ENCODE measurements around the gene MRPL50. TPM values are rescaled to one million over a fixed set of nuclear protein-coding genes. Genes with fewer than 3 reads are reported as not detected.

MRPL50 gene
- total RNA-seq, 3 donors from 2014 or later: 9.4 to 21.2 (median 14.7) TPM

- no peak overlapping the region for H3K27ac ChIP-seq
- H3K36me3 ChIP-seq: peaks cover 14% of the 10 kb centered on the region
- intact Hi-C loops (cut with DNase I; ENCODE audit: low total_unique reads): no loop called here
- H3K4me1 ChIP-seq: no peaks in the 10 kb centered on the region
- peak overlapping the region in 1 of 3 donors; percentile 3 for H3K4me3 ChIP-seq
- no peak for TF ChIP-seq CTCF (IDR thresholded peaks at IDR 0.05)
- no peak for TF ChIP-seq POLR2A (IDR thresholded peaks at IDR 0.05)
- TF ChIP-seq POLR2AphosphoS5 (IDR thresholded peaks at IDR 0.05): no peak
- DNase-seq (ENCODE audit: low spot score in 2 of 2): no peak
- H3K9me3 ChIP-seq: peaks cover 77 to 98% of the 10 kb centered on the region in 2 donors
- H3K27me3 ChIP-seq: no peaks in the 10 kb centered on the region
These were observed 10.7 kb upstream of the MRPL50 start for GRCh38 chr9:101409079-101409477.

- intact Hi-C loops (cut with DNase I; ENCODE audit: low total_unique reads): no loop called here
- DNase-seq (ENCODE audit: low spot score in 2 of 2): no peak
- Histone ChIP-seq H3K4me1 (no peaks in the 10 kb centered on the region), H3K27ac (no peak overlapping the region), H3K27me3 (no peaks in the 10 kb centered on the region), H3K9me3 (peaks cover 79 to 98% of the 10 kb centered on the region in 2 donors), H3K36me3 (peaks cover 19% of the 10 kb centered on the region), H3K4me3 (peak overlapping the region in 1 of 3 donors; percentile 21)
- TF ChIP-seq CTCF (IDR thresholded peaks at IDR 0.05): no peak
- no peak for TF ChIP-seq POLR2AphosphoS5 (IDR thresholded peaks at IDR 0.05)
- TF ChIP-seq POLR2A (IDR thresholded peaks at IDR 0.05): no peak
These were observed 10.1 kb upstream of the MRPL50 start for GRCh38 chr9:101408374-101409078.

- DNase-seq (ENCODE audit: low spot score in 2 of 2): no peak
- intact Hi-C loops (cut with DNase I; ENCODE audit: low total_unique reads): no loop called here
- Histone ChIP-seq H3K9me3 (peaks cover 36 to 77% of the 10 kb centered on the region in 2 donors), H3K4me3 (no peak overlapping the region), H3K27me3 (no peaks in the 10 kb centered on the region), H3K27ac (no peak overlapping the region), H3K4me1 (peaks cover 0 to 3% of the 10 kb centered on the region in 2 donors), H3K36me3 (peaks cover 34% of the 10 kb centered on the region)
- no peak for TF ChIP-seq CTCF (IDR thresholded peaks at IDR 0.05)
- no peak for TF ChIP-seq POLR2AphosphoS5 (IDR thresholded peaks at IDR 0.05)
- no peak for TF ChIP-seq POLR2A (IDR thresholded peaks at IDR 0.05)
These were observed 5.3 kb upstream of the MRPL50 start for GRCh38 chr9:101403516-101404285.

- H3K27ac ChIP-seq: peak overlapping the region; percentile 87 to 95
- DNase-seq (ENCODE audit: low spot score in 2 of 2): no peak
- no peaks in the 10 kb centered on the region for H3K27me3 ChIP-seq
- TF ChIP-seq POLR2AphosphoS5 (IDR thresholded peaks at IDR 0.05) (no peak), CTCF (IDR thresholded peaks at IDR 0.05) (no peak), POLR2A (IDR thresholded peaks at IDR 0.05) (no peak)
- H3K4me3 ChIP-seq: peak overlapping the region; percentile 78 to 81 (median 80)
- H3K9me3 ChIP-seq: peaks cover 6 to 41% of the 10 kb centered on the region in 2 donors
- intact Hi-C loops (cut with DNase I; ENCODE audit: low total_unique reads): no loop called here
- peaks cover 24% of the 10 kb centered on the region for H3K36me3 ChIP-seq
- H3K4me1 ChIP-seq: peaks cover 0 to 3% of the 10 kb centered on the region in 2 donors
These were observed 1.7 kb upstream of the MRPL50 start for GRCh38 chr9:101400120-101400519.

GRCh38 chr9:101399643-101399970 is 1.2 kb upstream of the MRPL50 start:
- no peak for TF ChIP-seq POLR2A (IDR thresholded peaks at IDR 0.05)
- TF ChIP-seq CTCF (IDR thresholded peaks at IDR 0.05): no peak
- no peak for TF ChIP-seq POLR2AphosphoS5 (IDR thresholded peaks at IDR 0.05)
- H3K4me1 ChIP-seq: peaks cover 0 to 3% of the 10 kb centered on the region in 2 donors
- intact Hi-C loops (cut with DNase I; ENCODE audit: low total_unique reads): no loop called here

More at GRCh38 chr9:101399643-101399970, 1.2 kb upstream of the MRPL50 start:
- Histone ChIP-seq H3K9me3 (peaks cover 6 to 37% of the 10 kb centered on the region in 2 donors), H3K4me3 (peak overlapping the region; percentile 78 to 81 (median 80)), H3K27ac (peak overlapping the region; percentile 87 to 95), H3K36me3 (peaks cover 24% of the 10 kb centered on the region), H3K27me3 (no peaks in the 10 kb centered on the region)
- DNase-seq (ENCODE audit: low spot score in 2 of 2): no peak
